Panc1 (cell line): ENCODE results near the gene ETV5. TPM values are rescaled to one million over a fixed set of nuclear protein-coding genes. Genes with fewer than 3 reads are reported as not detected.

ENCODE experiments used
- ATAC-seq: fragments of 200-7000 bp; cut with Tn5 transposase; 2 replicates; pipeline ENCODE4 v1.9.1; 2020; ENCODE audit warnings: mild to moderate bottlenecking, moderate library complexity
- BruUV-seq: library from RNA; stranded (reverse); fragments of 400-500 nt; replicated peaks from 2 replicates; lab custom pipeline; 2021; lab: Mats Ljungman, UMichigan
- CTCF ChIA-PET: fragments of 300-600 bp; sonication (Branson Sonifier 250); formaldehyde crosslinking; loops from one replicate; lab custom pipeline; 2022; ENCODE audit warnings: antibody characterized with exemption; lab: Charles Lee
- POLR2A ChIA-PET: fragments of 300-600 bp; sonication (Branson Sonifier 250); formaldehyde crosslinking; loops from one replicate; lab custom pipeline; 2022; ENCODE audit warnings: antibody characterized with exemption; lab: Charles Lee
- DNase-seq: peaks from one replicate; pipeline ENCODE4 v3.0.0-alpha.2; 2010; ENCODE audit warnings: low read depth, low spot score
- H3K27ac ChIP-seq: 2 replicates; pipeline ENCODE4 v1.5.1; 2011; ENCODE audit warnings: mild to moderate bottlenecking, low read length, inconsistent platforms
- H3K27me3 ChIP-seq: fragments of 200-500 bp; sonication (Bioruptor generic); 2 replicates; pipeline ENCODE4 v1.6.0; 2014; ENCODE audit warnings: low read length, inconsistent platforms; ENCODE audit not compliant: control insufficient read depth, insufficient read depth
- H3K36me3 ChIP-seq: fragments of 200-500 bp; sonication (Bioruptor generic); 2 replicates; pipeline ENCODE4 v1.5.1; 2014; ENCODE audit warnings: inconsistent platforms, mild to moderate bottlenecking, low read length, moderate library complexity; ENCODE audit not compliant: control insufficient read depth, insufficient read depth
- H3K4me1 ChIP-seq: 2 replicates; pipeline ENCODE4 v1.5.1; 2011; ENCODE audit warnings: inconsistent platforms, mild to moderate bottlenecking, low read length, moderate library complexity; ENCODE audit not compliant: control insufficient read depth, insufficient read depth
- H3K4me3 ChIP-seq, 2 experiments: 2 replicates each; pipeline ENCODE4 v1.5.1; 2011 to 2012; ENCODE audit warnings: low read depth in 2 of 2, low read length in 2 of 2, mild to moderate bottlenecking in 2 of 2, inconsistent platforms in 1 of 2, moderate library complexity in 1 of 2
- H3K9me3 ChIP-seq: fragments of 200-500 bp; sonication (Bioruptor generic); 2 replicates; pipeline ENCODE4 v1.5.1; 2014; ENCODE audit warnings: low read depth, mild to moderate bottlenecking, inconsistent platforms, low read length, moderate library complexity; ENCODE audit not compliant: control insufficient read depth, insufficient read depth
- POLR2AphosphoS5 ChIP-seq: IDR thresholded peaks from 2 replicates; pipeline ENCODE4 v1.6.1; 2012; ENCODE audit warnings: mild to moderate bottlenecking, low read depth, low read length, moderate library complexity
- REST ChIP-seq, 2 experiments: IDR thresholded peaks; 2 replicates each; pipeline ENCODE4 v1.6.1; 2011 to 2012; ENCODE audit warnings: low read depth in 2 of 2, control low read depth in 1 of 2, low read length in 1 of 2, mild to moderate bottlenecking in 1 of 2, moderate library complexity in 1 of 2; ENCODE audit not compliant: insufficient read depth in 1 of 2
- SIN3A ChIP-seq: IDR thresholded peaks from 2 replicates; pipeline ENCODE4 v1.6.1; 2012; ENCODE audit warnings: low read depth, mild to moderate bottlenecking, low read length, moderate library complexity, borderline replicate concordance; ENCODE audit not compliant: insufficient read depth
- TCF7L2 ChIP-seq: IDR thresholded peaks from 2 replicates; pipeline ENCODE4 v1.6.1; 2011; ENCODE audit warnings: mild to moderate bottlenecking, low read depth, low read length, inconsistent platforms
- in situ Hi-C: cut with HindIII; loops from 2 replicates; pipeline ENCODE4 v1.10.0; 2016; ENCODE audit warnings: low sequenced_read_pairs, low pct_unique_long_range_greater_than_20kb
- intact Hi-C: fragments of 100-400 bp; cut with micrococcal nuclease; formaldehyde crosslinking; loops from one replicate; pipeline ENCODE4 v1.10.0; 2022; ENCODE audit not compliant: unreplicated experiment
- total RNA-seq: library from RNA; stranded (reverse); gene quantifications from one replicate; pipeline ENCODE4 v1.2.1, GENCODE V29; 2021; ENCODE audit not compliant: unreplicated experiment
- TF ChIP-seq, protein P1 (sequence below): fragments of 450-650 bp; IDR thresholded peaks from 2 replicates; pipeline ENCODE4 v1.5.1; 2017; ENCODE audit warnings: mild to moderate bottlenecking

ETV5 gene
- total RNA-seq, 1 experiment from 2014 or later = 79.3 TPM

DNA sequence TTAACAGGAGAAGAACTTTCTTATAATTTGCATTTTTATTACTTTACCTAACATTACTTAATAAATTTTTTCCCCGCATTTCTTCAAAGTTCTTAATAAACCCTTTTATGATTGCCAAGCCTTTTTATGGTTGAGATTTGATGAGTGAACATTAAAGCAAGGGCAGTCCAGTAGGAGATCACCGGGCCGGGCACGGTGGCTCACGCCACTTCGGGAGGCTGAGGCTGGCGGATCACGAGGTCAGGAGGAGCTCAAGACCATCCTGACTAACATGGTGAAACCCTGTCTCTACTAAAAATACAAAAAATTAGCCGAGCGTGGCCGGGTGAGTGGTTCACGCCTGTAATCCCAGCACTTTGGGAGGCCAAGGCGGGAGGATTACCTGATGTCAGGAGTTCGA lies 109.7 kb downstream of the ETV5 start:
- Histone ChIP-seq H3K4me3 (no peak overlapping the region), H3K27ac (no peak overlapping the region), H3K4me1 (no peaks in the 10 kb centered on the region), H3K9me3 (no peaks in the 10 kb centered on the region), H3K27me3 (no peaks in the 10 kb centered on the region; the same call in 1 of the 2 replicates), H3K36me3 (no peaks in the 10 kb centered on the region)
- in situ Hi-C loops (no loop called here), intact Hi-C loops (no loop called here)
- ATAC-seq (no peak), DNase-seq (no peak)
- BruUV-seq = no TSS peak
- CTCF ChIA-PET = interaction anchor here (2.0 kb wide), 1 partner anchor 16 kb away, joined by 6 read pairs; no protein-coding TSS in a partner anchor
- POLR2A ChIA-PET = no interaction called here
- TF ChIP-seq, protein P1, sequence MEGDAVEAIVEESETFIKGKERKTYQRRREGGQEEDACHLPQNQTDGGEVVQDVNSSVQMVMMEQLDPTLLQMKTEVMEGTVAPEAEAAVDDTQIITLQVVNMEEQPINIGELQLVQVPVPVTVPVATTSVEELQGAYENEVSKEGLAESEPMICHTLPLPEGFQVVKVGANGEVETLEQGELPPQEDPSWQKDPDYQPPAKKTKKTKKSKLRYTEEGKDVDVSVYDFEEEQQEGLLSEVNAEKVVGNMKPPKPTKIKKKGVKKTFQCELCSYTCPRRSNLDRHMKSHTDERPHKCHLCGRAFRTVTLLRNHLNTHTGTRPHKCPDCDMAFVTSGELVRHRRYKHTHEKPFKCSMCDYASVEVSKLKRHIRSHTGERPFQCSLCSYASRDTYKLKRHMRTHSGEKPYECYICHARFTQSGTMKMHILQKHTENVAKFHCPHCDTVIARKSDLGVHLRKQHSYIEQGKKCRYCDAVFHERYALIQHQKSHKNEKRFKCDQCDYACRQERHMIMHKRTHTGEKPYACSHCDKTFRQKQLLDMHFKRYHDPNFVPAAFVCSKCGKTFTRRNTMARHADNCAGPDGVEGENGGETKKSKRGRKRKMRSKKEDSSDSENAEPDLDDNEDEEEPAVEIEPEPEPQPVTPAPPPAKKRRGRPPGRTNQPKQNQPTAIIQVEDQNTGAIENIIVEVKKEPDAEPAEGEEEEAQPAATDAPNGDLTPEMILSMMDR = no peak
- TF ChIP-seq TCF7L2 (no peak), SIN3A (no peak), POLR2AphosphoS5 (no peak), REST (IDR thresholded peaks at IDR 0.05; ENCODE audit: insufficient read depth in 1 of 2, low read depth in 2 of 2, low read length in 1 of 2) (no peak)

GRCh38 chr3:185998136-185998535 lies 110.8 kb downstream of the ETV5 start:
- no peak for DNase-seq
- intact Hi-C loops = no loop called here
- H3K27ac ChIP-seq = no peak overlapping the region
- H3K4me3 ChIP-seq = no peak overlapping the region
- POLR2A ChIA-PET = no interaction called here
- no peaks in the 10 kb centered on the region for H3K36me3 ChIP-seq
- no peak for ATAC-seq
- TF ChIP-seq POLR2AphosphoS5 (no peak), SIN3A (no peak), REST (IDR thresholded peaks at IDR 0.05; ENCODE audit: insufficient read depth in 1 of 2, low read depth in 2 of 2, low read length in 1 of 2) (no peak), TCF7L2 (no peak)
- TF ChIP-seq, protein P1 = no peak
- CTCF ChIA-PET = no interaction called here
- H3K9me3 ChIP-seq = no peaks in the 10 kb centered on the region
- BruUV-seq = no TSS peak
- in situ Hi-C loops = no loop called here
- H3K4me1 ChIP-seq = no peaks in the 10 kb centered on the region
- peaks cover 3% of the 10 kb centered on the region for H3K27me3 ChIP-seq
